ENCODE results near the gene LRCOL1.

Gene LRCOL1

DNA sequence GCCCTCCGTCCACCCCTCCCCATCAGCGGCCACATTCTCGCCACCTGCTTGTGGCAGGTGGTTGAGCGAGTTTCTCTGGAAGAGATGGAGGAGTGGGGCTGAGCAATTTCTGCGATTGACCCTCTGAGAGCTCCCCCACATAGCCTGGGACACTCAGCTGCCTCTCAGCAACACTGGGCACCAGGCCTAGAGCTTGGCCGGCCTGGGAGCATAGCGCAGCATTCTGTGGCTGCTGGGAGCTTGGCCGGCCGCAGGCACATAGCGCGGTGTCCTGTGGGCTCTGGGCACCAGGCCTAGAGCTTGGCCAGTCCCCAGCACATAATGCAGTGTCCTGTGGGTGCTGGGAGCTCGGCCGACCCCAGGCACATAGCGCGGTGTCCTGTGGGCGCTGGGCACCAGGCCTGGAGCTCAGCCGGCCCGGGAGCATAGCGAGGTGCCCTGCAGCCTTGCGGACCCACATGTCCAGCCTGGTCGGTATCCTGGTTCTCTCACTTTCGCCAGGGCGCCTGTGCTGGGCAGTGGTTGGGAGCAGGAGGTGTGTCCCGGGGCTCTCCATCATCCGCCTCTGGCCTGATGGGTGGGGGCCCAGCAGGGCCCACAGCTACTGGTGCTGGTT is 43.8 kb downstream of the LRCOL1 start:
- Mint-ChIP-seq H3K27ac (no peak overlapping the region), H3K9me3 (no peaks in the 10 kb centered on the region), H3K4me1 (ENCODE audit: low read depth) (peaks cover 3% of the 10 kb centered on the region), H3K4me3 (no peak overlapping the region), H3K27me3 (no peaks in the 10 kb centered on the region), H3K36me3 (ENCODE audit: low read depth) (peaks cover 34% of the 10 kb centered on the region)
- no peak for DNase-seq

DNA sequence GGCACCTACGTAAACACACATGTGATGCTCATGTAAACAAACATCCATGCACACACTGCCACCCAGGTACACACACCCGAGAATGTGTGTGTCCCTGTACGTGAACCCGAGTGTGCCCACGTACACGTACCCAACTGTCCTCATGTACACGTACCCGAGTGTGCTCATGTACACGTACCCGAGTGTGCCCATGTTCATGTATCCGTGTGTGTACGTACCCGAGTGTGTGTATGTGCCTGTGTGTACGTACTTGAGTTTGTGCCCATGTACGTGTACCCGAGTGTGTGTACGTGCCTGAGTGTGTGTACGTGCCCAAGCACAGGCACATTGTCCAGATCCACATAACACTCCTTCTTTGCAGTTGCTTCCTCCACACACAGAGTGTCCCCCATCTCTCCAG is 45.0 kb downstream of the LRCOL1 start:
- Mint-ChIP-seq H3K27me3 (no peaks in the 10 kb centered on the region), H3K4me1 (ENCODE audit: low read depth) (peaks cover 5% of the 10 kb centered on the region)

DNA sequence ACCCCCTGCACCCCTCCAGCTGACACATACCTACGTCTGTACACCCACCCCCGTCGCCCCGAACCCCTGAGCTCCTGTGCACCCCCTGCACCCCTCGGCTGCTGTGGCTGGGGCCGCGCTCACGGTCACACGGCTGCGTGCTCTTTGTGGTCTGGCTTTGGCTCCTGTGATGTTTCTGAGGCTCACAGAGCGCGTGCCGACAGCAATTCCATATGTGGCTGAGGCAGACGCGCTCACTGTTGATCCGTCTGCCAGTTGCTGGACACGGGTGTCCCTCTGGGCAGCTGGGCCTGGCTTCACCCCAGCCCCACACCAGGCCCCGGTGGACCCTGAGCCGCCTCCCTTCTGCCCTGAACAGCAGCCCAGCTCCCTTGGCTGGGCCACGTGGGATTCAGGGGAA is 46.5 kb downstream of the LRCOL1 start:
- peaks cover 31% of the 10 kb centered on the region for H3K36me3 Mint-ChIP-seq (ENCODE audit: low read depth)
- no peaks in the 10 kb centered on the region for H3K9me3 Mint-ChIP-seq
- no peak for DNase-seq
- peaks cover 8% of the 10 kb centered on the region for H3K4me1 Mint-ChIP-seq (ENCODE audit: low read depth)
- no peak overlapping the region for H3K27ac Mint-ChIP-seq
- H3K4me3 Mint-ChIP-seq: no peak overlapping the region
- peaks cover 5% of the 10 kb centered on the region for H3K27me3 Mint-ChIP-seq

More for the DNA sequence above, 45.0 kb downstream of the LRCOL1 start:
- Mint-ChIP-seq H3K9me3 (no peaks in the 10 kb centered on the region), H3K36me3 (ENCODE audit: low read depth) (peaks cover 31% of the 10 kb centered on the region), H3K27ac (no peak overlapping the region), H3K4me3 (no peak overlapping the region)
- no peak for DNase-seq

DNA sequence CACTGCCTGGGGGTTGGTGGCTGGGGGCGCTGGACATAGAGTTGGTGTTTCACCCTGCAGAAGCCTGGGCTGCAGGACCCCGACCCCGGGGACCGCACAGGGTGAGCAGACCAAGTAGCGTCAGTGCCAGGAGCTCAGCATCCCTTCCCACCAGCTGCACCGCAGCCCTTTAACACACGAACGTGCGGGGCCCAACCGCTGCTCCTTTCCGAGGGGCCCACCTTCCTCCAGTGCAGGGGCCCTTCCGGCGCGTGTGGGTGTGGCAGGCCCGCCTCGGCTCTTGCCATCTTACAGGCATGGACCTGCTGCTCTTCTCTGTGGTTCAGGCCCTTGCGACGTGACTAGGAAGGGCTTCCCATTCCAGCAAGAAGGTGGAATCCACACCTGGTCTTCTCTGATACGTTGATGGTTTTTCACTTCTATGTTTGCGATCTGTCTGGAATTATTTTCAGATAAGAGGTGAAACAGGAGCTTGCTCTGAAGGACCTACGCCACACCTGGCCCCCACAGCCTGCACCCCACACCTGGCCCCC is 47.8 kb downstream of the LRCOL1 start:
- Mint-ChIP-seq H3K4me1 (ENCODE audit: low read depth) (peaks cover 17% of the 10 kb centered on the region), H3K27ac (no peak overlapping the region), H3K36me3 (ENCODE audit: low read depth) (peaks cover 24% of the 10 kb centered on the region), H3K27me3 (peaks cover 14% of the 10 kb centered on the region), H3K9me3 (no peaks in the 10 kb centered on the region), H3K4me3 (no peak overlapping the region)
- DNase-seq: no peak

DNA sequence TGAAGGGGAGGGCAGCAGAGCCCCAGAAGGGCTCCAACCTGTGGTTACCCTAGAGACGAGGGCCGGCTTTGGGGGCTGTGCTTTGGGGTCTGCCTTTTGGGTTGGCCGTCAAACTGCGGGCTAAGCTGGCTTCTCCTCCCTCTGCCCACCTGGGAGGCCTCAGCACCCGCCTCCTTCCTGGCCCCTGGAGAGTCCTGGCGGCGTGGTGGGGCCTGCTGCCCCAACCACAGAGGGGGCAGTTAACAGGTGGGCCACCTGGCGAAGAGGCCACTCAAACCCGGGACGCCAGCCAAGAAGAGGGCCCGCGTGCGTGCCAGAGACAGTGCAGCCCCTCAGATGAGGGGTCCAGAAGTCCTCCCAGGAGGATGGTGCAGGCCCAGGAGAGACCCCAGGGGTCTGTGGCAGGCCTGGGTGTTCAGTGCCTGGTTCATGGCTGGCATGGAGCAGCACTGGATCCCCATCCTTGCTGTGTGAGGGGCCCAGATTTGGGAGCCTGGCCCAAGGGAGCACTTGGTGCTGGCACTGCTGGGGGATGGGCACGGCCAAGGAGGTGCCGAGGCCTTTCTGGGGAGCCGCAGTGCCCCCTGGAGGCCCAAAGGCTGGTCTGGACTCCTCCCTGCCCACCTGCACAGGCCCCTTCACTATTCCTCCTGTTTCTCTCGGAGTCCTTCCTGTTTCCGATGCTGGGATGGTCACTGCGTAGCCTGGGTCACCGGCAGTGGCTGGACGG is 48.8 kb downstream of the LRCOL1 start:
- H3K4me3 Mint-ChIP-seq: peak overlapping the region; percentile 83
- no peaks in the 10 kb centered on the region for H3K9me3 Mint-ChIP-seq
- H3K36me3 Mint-ChIP-seq (ENCODE audit: low read depth): peaks cover 20% of the 10 kb centered on the region
- H3K4me1 Mint-ChIP-seq (ENCODE audit: low read depth): peaks cover 17% of the 10 kb centered on the region
- peaks cover 16% of the 10 kb centered on the region for H3K27me3 Mint-ChIP-seq
- peak; percentile 43 for DNase-seq
- H3K27ac Mint-ChIP-seq: peak overlapping the region; percentile 26

DNA sequence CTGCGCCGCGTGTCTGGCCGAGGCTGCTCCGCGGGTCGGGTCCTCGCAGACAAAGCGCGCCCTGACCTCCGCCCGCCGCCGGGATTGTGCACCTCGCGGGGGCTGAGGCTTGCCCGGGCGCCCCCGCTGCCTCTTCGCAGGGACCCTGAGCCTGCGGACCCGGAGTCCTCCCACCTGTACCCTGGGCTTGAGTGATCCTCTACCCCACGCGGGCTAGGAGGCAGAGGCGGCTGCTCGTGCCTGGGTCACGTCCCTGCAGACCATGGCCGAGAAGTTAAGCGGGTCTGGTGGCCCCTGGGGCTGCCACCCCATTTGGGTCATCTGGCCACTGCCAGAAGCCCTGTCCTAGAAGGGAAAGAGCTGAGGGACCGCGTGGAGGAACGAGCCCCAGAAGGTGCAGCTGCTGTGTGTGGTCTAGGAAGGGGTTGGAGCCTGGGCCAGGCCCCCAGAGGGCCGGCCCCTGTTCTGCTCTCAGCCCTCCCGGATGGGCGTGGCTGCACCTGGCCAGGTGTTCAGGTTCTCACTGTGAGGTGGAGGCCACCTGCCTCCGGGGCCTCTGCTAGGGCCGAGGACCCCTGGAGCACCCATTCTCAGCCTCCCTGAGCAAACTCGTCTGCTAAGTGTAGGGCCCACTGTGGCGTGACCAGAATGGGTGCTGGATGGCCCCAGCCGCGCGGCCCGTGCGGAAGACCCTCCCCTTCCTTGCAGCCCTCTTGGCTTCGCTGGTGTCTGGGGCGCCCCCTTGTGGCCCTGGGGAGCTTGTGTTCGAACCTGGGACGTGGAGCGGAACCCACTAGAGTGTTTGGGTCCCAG is 49.6 kb downstream of the LRCOL1 start:
- H3K27ac Mint-ChIP-seq: peak overlapping the region; percentile 26

DNA sequence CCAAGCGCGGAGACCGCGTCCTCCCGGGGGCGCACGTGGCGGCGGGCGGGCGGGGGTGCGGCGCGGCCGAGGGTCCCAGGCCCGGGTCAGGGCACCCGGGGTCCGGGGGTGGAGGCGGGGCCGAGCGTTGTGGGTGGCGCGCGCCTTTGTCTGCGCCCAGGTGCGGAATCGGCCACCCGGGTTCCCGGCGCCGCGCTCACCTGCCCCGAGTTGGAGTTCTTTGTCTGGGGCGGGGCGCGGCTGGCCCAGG is 50.1 kb downstream of the LRCOL1 start:
- Mint-ChIP-seq H3K27ac (no peak overlapping the region), H3K4me3 (peak overlapping the region; percentile 83), H3K9me3 (no peaks in the 10 kb centered on the region), H3K27me3 (peaks cover 16% of the 10 kb centered on the region), H3K4me1 (ENCODE audit: low read depth) (peaks cover 17% of the 10 kb centered on the region), H3K36me3 (ENCODE audit: low read depth) (peaks cover 13% of the 10 kb centered on the region)
- peak; percentile 71 for DNase-seq

More for the DNA sequence above, 49.6 kb downstream of the LRCOL1 start:
- DNase-seq: peak; percentile 86
- peak overlapping the region; percentile 83 for H3K4me3 Mint-ChIP-seq
- H3K27me3 Mint-ChIP-seq: peaks cover 16% of the 10 kb centered on the region
- peaks cover 17% of the 10 kb centered on the region for H3K4me1 Mint-ChIP-seq (ENCODE audit: low read depth)
- no peaks in the 10 kb centered on the region for H3K9me3 Mint-ChIP-seq
- H3K36me3 Mint-ChIP-seq (ENCODE audit: low read depth): peaks cover 17% of the 10 kb centered on the region

DNA sequence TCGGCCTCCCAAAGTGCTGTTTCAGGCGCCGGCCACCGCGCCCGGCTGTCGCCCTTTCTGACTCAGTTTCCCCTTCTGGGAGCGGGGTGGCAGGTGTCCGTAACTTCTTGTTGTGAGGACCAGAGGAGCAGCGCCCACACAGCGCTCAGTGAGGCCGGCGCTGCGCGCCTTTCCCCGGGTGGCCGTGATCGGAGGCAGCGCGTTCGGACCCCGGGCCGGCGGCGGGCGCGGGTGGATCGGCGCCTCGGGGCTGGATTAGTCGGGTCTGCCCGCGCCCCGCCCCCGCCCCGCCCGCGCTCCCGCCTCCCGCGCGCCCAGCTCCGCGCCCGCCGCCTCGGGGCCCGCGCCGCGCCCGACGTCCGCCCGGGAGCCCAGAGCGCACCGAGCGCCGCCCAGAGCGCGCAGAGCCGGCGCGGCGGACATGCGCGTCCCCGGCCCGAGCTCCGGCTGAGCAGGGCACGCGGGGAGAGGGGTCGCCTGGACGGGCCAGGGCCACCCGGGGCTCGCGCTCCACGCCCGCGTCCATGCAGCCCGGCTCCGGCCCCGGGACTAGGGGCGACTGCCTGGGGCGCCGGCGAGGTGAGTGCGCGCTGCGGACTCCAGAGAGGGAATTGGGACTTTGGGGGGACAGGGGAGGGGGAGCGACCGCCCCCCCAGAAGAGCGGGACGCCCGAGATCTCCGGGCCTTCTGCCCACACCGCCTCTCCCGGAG is 50.6 kb downstream of the LRCOL1 start:
- Mint-ChIP-seq H3K4me1 (ENCODE audit: low read depth) (peaks cover 17% of the 10 kb centered on the region), H3K9me3 (no peaks in the 10 kb centered on the region), H3K27ac (no peak overlapping the region), H3K36me3 (ENCODE audit: low read depth) (peaks cover 9% of the 10 kb centered on the region), H3K27me3 (peaks cover 16% of the 10 kb centered on the region), H3K4me3 (peak overlapping the region; percentile 74)
- no peak for DNase-seq

DNA sequence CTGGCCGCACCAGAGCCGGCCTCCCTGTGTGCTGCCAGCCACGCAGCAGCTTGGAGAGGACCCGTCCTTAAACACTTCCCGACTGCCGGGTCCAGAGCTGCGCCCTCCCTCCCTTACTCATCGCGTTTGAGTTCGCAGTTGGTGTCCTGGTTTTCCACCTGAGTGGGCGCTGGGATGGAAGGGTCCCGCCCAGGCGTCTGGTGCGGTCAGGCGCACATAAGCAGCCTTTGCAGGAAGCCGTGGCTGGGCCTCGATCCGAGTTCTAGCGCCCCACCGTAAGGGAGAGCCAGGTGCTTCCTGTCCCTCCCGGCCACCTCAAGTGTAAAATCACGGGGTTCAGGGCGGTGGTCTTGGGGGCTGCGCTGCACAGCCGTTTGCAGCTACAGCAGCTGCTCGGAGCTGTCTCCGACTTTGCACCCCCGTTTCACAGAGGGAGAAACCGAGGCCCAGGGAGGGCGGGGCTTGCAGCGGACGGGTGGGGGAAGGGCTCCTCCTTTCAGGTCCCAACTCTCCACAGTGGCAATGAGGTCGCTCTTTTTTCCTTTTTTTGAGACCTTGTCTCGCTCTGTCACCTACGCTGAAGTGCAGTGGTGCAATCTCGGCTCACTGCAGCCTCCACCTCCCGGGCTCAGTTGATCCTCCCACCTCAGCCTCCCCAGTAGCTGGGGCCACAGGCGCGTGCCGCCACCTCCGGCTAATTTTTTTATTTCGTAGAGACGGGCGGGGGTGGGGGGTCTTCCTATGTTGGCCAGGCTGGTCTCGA is 51.3 kb downstream of the LRCOL1 start:
- peak overlapping the region; percentile 74 for H3K4me3 Mint-ChIP-seq
- H3K9me3 Mint-ChIP-seq: no peaks in the 10 kb centered on the region
- DNase-seq: peak; percentile 46
- no peak overlapping the region for H3K27ac Mint-ChIP-seq
- peaks cover 10% of the 10 kb centered on the region for H3K36me3 Mint-ChIP-seq (ENCODE audit: low read depth)
- peaks cover 17% of the 10 kb centered on the region for H3K4me1 Mint-ChIP-seq (ENCODE audit: low read depth)
- peaks cover 16% of the 10 kb centered on the region for H3K27me3 Mint-ChIP-seq

DNA sequence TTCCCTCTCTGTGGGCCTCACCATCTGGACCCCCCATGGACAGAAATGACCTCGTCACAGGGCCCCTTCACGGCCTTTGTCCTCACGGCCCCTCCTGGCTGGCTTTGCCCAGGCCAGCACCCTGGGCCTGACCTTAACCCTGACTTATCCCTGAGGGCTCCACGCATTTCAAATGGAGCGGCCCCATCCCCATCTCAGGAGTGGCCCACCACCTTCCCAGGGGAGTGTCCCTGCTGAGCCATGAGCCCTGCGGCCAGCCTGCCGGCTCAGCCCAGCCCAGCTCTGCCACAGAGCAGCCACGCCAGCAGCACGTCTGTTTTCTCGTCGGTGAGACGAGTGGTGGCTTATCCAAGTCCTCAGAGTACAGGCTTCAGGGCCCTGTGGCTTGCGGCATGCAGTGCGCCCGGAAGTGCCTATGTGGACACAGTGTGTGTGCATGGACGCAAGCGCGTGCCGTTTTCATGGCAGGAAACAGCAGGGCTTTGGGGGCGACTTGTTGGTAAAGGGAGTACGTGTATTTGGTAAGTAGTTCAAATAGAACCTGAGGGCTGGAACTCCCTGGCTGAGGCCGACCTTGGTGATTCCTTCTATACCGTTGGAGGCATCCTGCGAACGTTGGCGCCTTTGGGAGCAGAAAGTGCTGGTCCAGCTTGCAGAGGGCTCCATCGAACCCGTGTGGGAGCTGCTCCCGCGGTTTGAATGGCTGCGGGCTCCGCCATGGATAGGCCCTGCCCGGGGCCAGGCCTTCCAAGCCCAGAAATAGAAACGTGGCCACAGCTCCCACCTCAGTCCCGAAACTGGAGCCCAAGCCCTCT is 52.1 kb downstream of the LRCOL1 start:
- no peak overlapping the region for H3K4me3 Mint-ChIP-seq
- peak; percentile 46 for DNase-seq
- H3K4me1 Mint-ChIP-seq (ENCODE audit: low read depth): peaks cover 15% of the 10 kb centered on the region
- H3K27ac Mint-ChIP-seq: no peak overlapping the region
- H3K36me3 Mint-ChIP-seq (ENCODE audit: low read depth): peaks cover 8% of the 10 kb centered on the region
- no peaks in the 10 kb centered on the region for H3K9me3 Mint-ChIP-seq
- peaks cover 16% of the 10 kb centered on the region for H3K27me3 Mint-ChIP-seq

DNA sequence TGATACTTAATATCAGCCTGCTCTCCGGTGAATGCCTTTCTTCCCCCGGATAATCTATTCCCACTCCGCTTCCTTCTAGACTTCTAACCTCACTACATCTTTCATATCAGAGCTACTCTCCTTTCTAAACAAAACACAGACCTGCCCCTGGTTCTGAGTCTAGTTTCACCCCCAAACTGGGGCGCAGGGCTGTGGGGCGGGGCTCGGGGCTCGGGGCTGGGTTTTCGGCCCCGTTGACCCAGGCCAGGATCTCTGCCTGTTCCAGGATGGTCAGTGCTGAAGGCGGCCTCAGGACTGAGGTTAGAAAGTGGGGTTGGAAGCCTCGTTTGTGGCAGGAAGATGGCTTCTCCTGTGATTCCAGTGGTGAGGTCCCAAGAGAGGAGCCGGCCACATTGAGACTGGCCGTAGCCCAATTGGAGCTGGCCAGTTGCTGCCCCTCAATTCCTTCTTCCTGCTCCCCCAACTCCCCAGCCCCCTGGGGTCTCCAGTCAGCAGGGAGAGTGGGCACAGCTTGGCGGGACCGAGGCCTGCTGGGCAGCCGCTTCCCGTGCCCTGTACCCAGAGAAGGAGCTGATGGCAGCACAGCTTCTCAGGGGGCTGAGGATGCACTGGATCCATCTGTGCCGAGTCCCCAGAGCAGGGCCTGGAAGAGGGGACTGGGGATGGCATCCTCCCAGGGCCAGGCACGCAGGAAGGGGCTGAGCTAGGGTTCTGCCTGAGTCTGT is 52.9 kb downstream of the LRCOL1 start:
- Mint-ChIP-seq H3K4me1 (ENCODE audit: low read depth) (peaks cover 15% of the 10 kb centered on the region), H3K4me3 (no peak overlapping the region), H3K27me3 (peaks cover 16% of the 10 kb centered on the region), H3K27ac (no peak overlapping the region), H3K9me3 (no peaks in the 10 kb centered on the region), H3K36me3 (ENCODE audit: low read depth) (peaks cover 9% of the 10 kb centered on the region)
- DNase-seq: no peak

DNA sequence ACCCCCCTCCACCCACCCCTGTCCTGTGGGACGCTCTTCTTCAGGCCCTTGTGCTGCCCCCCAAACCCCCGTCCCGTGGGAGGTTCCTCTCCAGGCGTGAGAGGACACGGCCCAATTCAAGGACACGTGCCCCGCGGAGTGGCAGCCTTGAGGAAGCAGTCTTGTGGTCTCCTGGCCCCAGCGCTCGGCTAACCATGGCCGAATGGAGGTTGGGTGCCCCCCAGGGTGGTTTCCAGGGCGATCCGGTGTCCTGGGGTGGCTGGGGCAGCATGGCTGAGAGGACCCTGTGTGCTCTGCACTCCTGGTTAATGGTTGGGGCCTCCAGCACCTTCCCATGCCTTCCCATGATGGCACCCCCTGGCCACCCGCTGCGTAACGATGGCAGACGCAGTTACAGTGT is 53.6 kb downstream of the LRCOL1 start:
- Mint-ChIP-seq H3K27me3 (peaks cover 16% of the 10 kb centered on the region), H3K4me1 (ENCODE audit: low read depth) (peaks cover 14% of the 10 kb centered on the region), H3K4me3 (no peak overlapping the region), H3K9me3 (no peaks in the 10 kb centered on the region), H3K36me3 (ENCODE audit: low read depth) (peaks cover 13% of the 10 kb centered on the region), H3K27ac (no peak overlapping the region)
- DNase-seq: no peak

DNA sequence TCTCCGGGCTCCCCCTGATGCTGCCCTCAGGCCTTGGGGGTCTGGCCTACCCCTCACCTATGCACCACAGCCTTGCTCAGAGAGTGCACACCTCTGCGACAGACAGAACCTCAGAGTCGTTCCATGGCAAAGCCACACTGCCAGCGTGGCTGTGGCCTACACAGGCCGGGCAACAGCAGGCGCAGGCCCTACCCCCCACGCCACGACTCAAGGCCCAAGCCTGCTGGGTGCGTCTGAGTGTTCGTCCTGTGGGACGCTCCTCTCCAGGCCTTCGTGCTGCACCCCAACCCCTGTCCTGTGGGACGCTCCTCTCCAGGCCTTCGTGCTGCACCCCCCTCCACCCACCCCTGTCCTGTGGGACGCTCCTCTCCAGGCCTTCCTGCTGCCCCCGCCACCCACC is 54.2 kb downstream of the LRCOL1 start:
- H3K4me3 Mint-ChIP-seq: no peak overlapping the region
- no peak overlapping the region for H3K27ac Mint-ChIP-seq
- no peak for DNase-seq
- peaks cover 13% of the 10 kb centered on the region for H3K36me3 Mint-ChIP-seq (ENCODE audit: low read depth)
- peaks cover 16% of the 10 kb centered on the region for H3K27me3 Mint-ChIP-seq
- H3K4me1 Mint-ChIP-seq (ENCODE audit: low read depth): peaks cover 14% of the 10 kb centered on the region
- no peaks in the 10 kb centered on the region for H3K9me3 Mint-ChIP-seq
